Motor neuron (in vitro differentiated cells): Measurements from ENCODE around the gene UQCR11. TPM values are rescaled to one million over a fixed set of nuclear protein-coding genes. Genes with fewer than 3 reads are reported as not detected.
A peak's percentile ranks its signal among the peaks of the same experiment; 100 is the strongest.

ENCODE experiments used
- ATAC-seq, 8 experiments: fragments of 200-7000 bp; cut with Tn5 transposase; replicated peaks in 6 of 8; 2 replicates each; pipeline ENCODE4 v1.8.0; 2021; ENCODE audit warnings: mild to moderate bottlenecking in 8 of 8, moderate library complexity in 8 of 8
- H3K27ac ChIP-seq, 2 donors: fragments of 250-450 bp; sonication (Bioruptor Pico); 2 replicates each; pipeline ENCODE4 v1.9.0; 2021; ENCODE audit warnings: antibody characterized with exemption in 2 of 2, mild to moderate bottlenecking in 2 of 2, moderate library complexity in 1 of 2
- H3K4me1 ChIP-seq, 2 donors: fragments of 250-450 bp; sonication (Bioruptor Pico); replicated peaks in 1 of 2; 2 replicates each; pipeline ENCODE4 v1.6.1; 2021; ENCODE audit warnings: antibody characterized with exemption in 2 of 2, mild to moderate bottlenecking in 2 of 2, moderate library complexity in 1 of 2
- H3K4me3 ChIP-seq, 5 donors: fragments of 250-450 bp; sonication (Bioruptor Pico); 2 replicates each; pipeline ENCODE4 v1.9.0; 2021; ENCODE audit warnings: antibody characterized with exemption in 5 of 5, mild to moderate bottlenecking in 5 of 5, moderate library complexity in 4 of 5
- WGBS, 10 experiments: fragments of 450-650 bp; shearing (Covaris generic); methylation state at CpG; one replicate each; pipeline ENCODE4 v1.0.0; 2022; 5-methylcytosine and 5-hydroxymethylcytosine counted together
- in situ Hi-C, 9 experiments: fragments of 400-800 bp; cut with MboI; loops; one replicate each; pipeline ENCODE4 v1.15.0; 2021; ENCODE audit warnings: low sequenced_read_pairs in 9 of 9, low pct_unique_long_range_greater_than_20kb in 2 of 9; ENCODE audit not compliant: unreplicated experiment in 9 of 9
- total RNA-seq, 8 experiments: library from RNA; unstranded; fragments of 300-600 nt; gene quantifications; 2 replicates each; pipeline versions ENCODE4 v1.2.3 to v1.2.4, GENCODE V29; 2022

Gene UQCR11
- total RNA-seq, 8 experiments from 2014 or later, result 92.4 to 219 (median 112) TPM

DNA sequence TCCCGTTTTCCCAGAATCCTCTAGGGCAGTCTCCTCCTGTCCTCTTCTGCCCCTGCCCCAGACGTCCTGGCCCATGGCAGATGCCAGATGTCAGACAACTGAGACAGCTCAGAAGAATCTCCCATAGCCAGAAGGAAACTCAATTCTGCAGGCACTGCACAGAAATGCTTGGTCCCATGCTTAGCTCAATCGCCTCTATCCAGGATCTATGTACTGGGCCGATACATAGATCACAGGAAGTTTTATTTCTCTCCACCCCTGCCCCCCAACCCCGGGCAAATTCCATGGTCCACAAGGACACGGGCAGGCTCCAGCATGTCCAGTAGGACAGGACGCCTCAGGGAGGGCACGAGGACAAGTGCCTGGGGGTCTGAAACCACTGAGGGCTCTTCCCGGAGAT is 17.4 kb downstream of the UQCR11 start:
- WGBS, 10 experiments, result 56 to 94% (median 80%) methylated on average over 1 to 5 of the region's 9 CpGs; no CpG with 5 or more reads in 4 of the 10 experiments
- in situ Hi-C loops, result no loop called here
- Histone ChIP-seq H3K4me1 (peaks cover 8 to 11% of the 10 kb centered on the region in 2 donors), H3K27ac (no peak overlapping the region), H3K4me3 (no peak overlapping the region)
- ATAC-seq, result no peak

DNA sequence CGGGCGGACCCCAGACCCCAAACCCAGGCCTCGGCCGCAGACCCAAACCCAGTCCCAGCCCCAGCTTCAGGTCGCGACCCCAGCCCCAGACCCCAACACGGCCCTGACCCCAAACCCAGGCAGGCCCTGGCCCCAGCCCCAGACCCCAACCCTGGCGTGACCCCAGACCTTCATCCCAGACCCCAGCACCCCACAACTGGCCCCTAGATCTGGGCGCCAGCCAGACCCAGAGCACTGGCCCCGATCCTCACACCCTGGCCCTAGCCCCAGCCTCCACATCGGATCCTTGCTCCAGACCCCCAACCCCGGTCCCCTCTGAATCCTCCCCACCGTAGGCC is 20.1 kb downstream of the UQCR11 start:
- H3K27ac ChIP-seq, result no peak overlapping the region
- in situ Hi-C loops, result no loop called here
- no CpG with 5 or more reads among the region's 13 CpGs for WGBS, 10 experiments
- H3K4me3 ChIP-seq, result no peak overlapping the region
- H3K4me1 ChIP-seq, result peaks cover under 1 to 3% of the 10 kb centered on the region in 2 donors
- ATAC-seq, result peak in 3 of 8 experiments; percentile 7 to 25 (median 18)

GRCh38 chr19:1584500-1585242 is 20.6 kb downstream of the UQCR11 start:
- ATAC-seq, result peak in 3 of 8 experiments; percentile 17 to 33 (median 29)
- H3K4me3 ChIP-seq, result no peak overlapping the region
- no peaks in the 10 kb centered on the region for H3K4me1 ChIP-seq
- in situ Hi-C loops, result no loop called here
- WGBS, 10 experiments, result 90 to 97% (median 94%) methylated on average over 2 to 10 of the region's 87 CpGs; no CpG with 5 or more reads in 7 of the 10 experiments
- no peak overlapping the region for H3K27ac ChIP-seq

DNA sequence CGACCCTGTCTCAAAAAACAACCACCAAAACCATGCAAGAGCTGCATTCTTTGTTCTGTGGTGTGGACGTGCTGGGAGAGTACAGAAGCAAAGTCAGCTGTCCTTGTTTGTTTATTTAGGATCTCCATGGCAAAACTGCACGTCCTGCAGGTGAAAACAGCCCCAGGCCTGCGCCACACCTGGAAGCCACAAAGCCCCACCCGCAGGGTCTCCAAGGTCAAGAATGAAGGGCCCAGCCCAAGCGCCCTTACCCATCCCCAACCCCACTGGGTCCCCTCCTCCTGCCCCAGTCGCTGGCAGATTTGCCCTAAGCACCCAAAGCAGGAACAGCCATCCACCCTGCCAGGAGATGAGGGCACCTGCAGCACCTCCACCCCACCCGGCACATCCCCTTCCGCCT is 23.1 kb downstream of the UQCR11 start:
- no peak overlapping the region for H3K4me3 ChIP-seq
- in situ Hi-C loops, result no loop called here
- 50 to 100% (median 100%) methylated on average over 1 to 2 of the region's 9 CpGs; no CpG with 5 or more reads in 5 of the 10 experiments for WGBS, 10 experiments
- H3K27ac ChIP-seq, result no peak overlapping the region
- H3K4me1 ChIP-seq, result no peaks in the 10 kb centered on the region
- no peak for ATAC-seq

- no peak for ATAC-seq
- WGBS, 10 experiments, result 92 to 100% (median 98%) methylated on average over 1 to 11 of the region's 22 CpGs; no CpG with 5 or more reads in 7 of the 10 experiments
Observed at GRCh38 chr19:1580957-1581356, 24.3 kb downstream of the UQCR11 start.

GRCh38 chr19:1580382-1580781 is 24.9 kb downstream of the UQCR11 start:
- 80 to 100% (median 96%) methylated on average over 1 to 11 of the region's 20 CpGs; no CpG with 5 or more reads in 4 of the 10 experiments for WGBS, 10 experiments
- no peak for ATAC-seq
- H3K4me3 ChIP-seq, result no peak overlapping the region
- H3K27ac ChIP-seq, result no peak overlapping the region
- in situ Hi-C loops, result no loop called here
- H3K4me1 ChIP-seq, result no peaks in the 10 kb centered on the region

More at GRCh38 chr19:1580957-1581356, 24.3 kb downstream of the UQCR11 start:
- in situ Hi-C loops, result no loop called here
- Histone ChIP-seq H3K4me1 (no peaks in the 10 kb centered on the region), H3K27ac (no peak overlapping the region), H3K4me3 (no peak overlapping the region)

DNA sequence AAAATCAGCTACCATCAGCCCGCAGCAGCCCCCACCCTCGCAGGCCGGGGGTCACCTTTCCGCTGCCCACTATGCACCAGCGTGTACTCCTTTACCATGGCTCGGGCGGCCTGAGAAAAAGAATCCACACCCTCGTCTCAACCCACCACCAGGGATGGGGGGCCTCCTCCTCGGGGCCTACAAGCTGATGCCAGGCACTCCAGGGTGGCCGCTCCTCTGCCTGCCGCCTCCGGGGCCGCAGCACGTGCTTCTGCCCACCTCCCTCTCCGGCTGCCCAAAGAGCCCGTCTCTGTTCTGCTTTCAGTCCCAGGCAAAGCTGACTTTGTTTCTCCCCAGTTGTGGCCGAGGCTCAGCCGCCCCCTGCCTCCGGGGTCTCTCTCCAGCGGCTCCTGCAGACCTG is 26.0 kb downstream of the UQCR11 start:
- in situ Hi-C loops, result no loop called here
- 83 to 100% (median 93%) methylated on average over 1 to 9 of the region's 20 CpGs; no CpG with 5 or more reads in 4 of the 10 experiments for WGBS, 10 experiments
- Histone ChIP-seq H3K27ac (no peak overlapping the region), H3K4me1 (no peaks in the 10 kb centered on the region), H3K4me3 (no peak overlapping the region)
- ATAC-seq, result no peak

DNA sequence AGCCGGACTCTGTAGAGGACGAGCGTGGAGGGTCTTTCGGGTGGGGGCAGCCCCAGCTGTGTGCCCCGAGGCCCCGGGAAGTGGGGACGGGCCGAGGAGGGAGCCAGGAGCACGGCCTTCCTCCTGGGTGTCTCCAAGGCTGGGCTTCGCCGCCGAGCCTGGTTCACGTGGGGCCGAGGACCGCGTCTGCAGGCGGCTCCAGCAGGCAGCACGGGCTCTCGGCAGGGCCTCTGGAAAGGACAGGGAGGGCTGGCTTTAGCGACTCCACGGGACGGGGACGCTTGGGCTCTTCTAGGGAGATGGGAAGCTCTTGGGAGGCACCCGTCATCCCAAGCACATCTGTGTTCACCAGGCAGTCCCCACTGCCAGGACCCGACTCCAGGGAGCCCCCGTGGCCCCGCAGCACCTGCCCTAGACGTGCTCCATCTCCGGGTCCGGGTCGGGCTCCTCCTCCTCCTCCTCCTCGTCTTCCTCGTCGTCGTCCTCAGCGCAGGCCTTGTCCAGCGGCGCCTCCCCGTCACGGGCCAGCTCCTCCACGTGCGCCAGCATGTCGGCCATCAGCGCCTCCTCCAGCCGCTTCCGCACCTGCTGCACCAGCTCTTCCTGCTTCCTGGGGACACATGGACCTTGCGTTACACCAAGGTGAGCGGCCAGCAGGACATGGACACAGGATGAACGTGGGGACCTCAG is 27.2 kb downstream of the UQCR11 start:
- in situ Hi-C loops, result no loop called here
- no peak overlapping the region for H3K4me3 ChIP-seq
- H3K4me1 ChIP-seq, result no peaks in the 10 kb centered on the region
- no peak overlapping the region for H3K27ac ChIP-seq
- 73 to 100% (median 86%) methylated on average over 1 to 20 of the region's 49 CpGs; no CpG with 5 or more reads in 6 of the 10 experiments for WGBS, 10 experiments
- peak in 4 of 8 experiments; percentile 5 to 17 (median 8) for ATAC-seq

DNA sequence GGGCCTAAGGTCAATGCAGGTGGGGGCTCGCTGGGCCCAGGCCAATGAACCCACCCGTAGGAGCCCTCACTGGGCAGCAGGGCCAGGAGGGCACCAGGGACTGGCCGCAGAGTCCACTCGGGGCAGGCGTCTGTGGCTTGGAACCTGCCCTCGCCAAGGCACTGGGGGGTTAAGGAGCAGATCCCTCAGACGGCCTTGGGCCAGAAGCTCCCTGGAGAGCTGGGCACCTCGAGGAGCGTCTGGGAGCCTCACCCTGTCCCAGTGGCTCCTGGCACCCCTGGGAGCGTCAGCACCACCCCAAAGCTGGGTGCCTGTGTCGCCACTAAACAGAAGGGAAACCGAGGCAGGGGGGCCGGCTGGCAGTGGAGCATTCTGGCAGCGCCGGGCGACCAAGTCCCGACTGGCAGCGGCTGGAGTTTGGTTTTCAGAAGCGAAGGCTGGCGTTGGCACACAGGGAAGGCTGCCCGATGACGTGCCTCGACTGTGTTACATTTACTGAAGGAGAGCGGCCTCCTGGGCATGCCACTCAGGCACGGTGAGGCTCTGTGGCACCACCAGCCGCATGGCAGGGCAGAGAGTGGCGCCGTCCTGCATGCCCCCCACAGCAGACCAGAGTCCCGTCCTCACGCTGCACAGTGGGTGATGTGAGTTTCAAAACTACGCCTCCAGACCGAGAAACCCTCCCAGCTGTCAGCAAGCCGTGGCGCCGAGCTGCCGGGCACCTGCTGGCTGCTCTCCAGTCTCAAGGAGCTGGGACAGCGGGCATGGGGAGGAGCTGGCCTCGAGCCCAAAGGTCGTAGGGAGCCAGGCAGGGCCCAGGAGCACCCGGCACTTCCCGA is 28.0 kb downstream of the UQCR11 start:
- peak in 5 of 8 experiments; percentile 5 to 20 (median 6) for ATAC-seq
- in situ Hi-C loops, result no loop called here
- WGBS, 10 experiments, result 60 to 91% (median 84%) methylated on average over 1 to 15 of the region's 41 CpGs; no CpG with 5 or more reads in 5 of the 10 experiments
- no peak overlapping the region for H3K27ac ChIP-seq
- H3K4me3 ChIP-seq, result no peak overlapping the region
- H3K4me1 ChIP-seq, result no peaks in the 10 kb centered on the region

DNA sequence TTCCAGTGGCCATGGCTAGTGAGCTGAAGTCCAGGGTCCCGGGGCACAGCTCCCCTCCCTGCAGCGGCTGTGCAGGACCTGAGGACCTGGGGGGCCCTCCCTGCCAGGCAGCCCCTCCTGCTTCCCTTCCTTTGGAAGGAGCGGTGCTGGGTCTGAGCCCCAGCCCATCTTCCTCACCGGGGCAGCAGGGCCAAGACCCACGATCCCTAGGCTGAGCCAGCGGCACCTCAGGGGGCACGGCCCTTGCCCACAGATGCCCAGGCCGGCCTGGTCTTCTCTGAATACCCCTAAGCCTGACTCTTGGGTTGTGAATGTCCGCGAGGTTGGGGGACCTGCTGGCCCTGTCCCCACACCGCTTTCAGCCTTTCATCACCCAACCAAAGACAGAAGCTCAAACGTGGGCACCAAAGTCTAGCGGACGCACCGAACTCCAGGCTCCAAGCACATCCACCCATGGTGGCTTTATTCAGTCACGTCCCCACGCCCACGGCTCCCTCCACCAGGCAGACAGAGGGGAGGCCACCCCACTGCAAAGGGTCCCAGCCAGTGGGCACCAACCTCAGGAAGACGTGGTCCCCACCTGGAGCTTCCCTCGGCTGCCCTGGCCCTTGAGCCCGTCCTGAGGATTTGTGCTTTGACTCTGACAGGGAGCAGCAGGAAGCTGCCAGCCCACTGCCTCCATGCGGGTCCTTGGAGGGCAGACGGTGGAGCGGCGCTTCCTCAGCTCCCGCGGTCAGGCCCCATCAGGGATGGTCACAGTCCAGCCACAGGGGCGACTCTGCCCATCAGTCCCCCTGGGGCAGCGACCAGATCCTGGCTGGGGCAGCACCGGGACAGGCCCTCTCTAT is 28.8 kb downstream of the UQCR11 start:
- Histone ChIP-seq H3K4me1 (no peaks in the 10 kb centered on the region), H3K4me3 (no peak overlapping the region), H3K27ac (peak overlapping the region in 1 of 2 donors; percentile 23)
- in situ Hi-C loops, result no loop called here
- peak in 2 of 8 experiments; percentile 10 to 15 for ATAC-seq
- WGBS, 10 experiments, result 80 to 100% (median 92%) methylated on average over 2 to 11 of the region's 30 CpGs; no CpG with 5 or more reads in 6 of the 10 experiments

GRCh38 chr19:1575323-1576241 is 29.7 kb downstream of the UQCR11 start:
- in situ Hi-C loops, result no loop called here
- ATAC-seq, result peak in 4 of 8 experiments; percentile 6 to 10 (median 8)
- WGBS, 10 experiments, result 58 to 100% (median 90%) methylated on average over 1 to 8 of the region's 22 CpGs; no CpG with 5 or more reads in 1 of the 10 experiments
- Histone ChIP-seq H3K4me1 (no peaks in the 10 kb centered on the region), H3K27ac (peak overlapping the region in 1 of 2 donors; percentile 23), H3K4me3 (no peak overlapping the region)
